HG02623 (cell line): Measurements from ENCODE around the gene IFNA17.
"Not testable (repeated sequence)": the region's sequence is repeated elsewhere in the genome, so short reads cannot be mapped to it uniquely, and the experiment has no call there.

Experiments
- ATAC-seq: cut with Tn5 transposase; IDR thresholded peaks from one replicate; pipeline ENCODE4 v1.9.1; 2021; ENCODE audit warnings: moderate library complexity; ENCODE audit not compliant: unreplicated experiment

Gene IFNA17

GRCh38 chr9:21210782-21211181 is 17.2 kb downstream of the IFNA17 start:
- not testable (repeated sequence) for ATAC-seq

GRCh38 chr9:21210311-21210710 is 17.7 kb downstream of the IFNA17 start:
- no peak for ATAC-seq

GRCh38 chr9:21207043-21207442 is 21.0 kb downstream of the IFNA17 start, which contains the start of gene IFNA10:
IFNA10 (minus strand) TSS chr9:21207143; CDS start chr9:21207097, 46 bp downstream.
- ATAC-seq: not testable (repeated sequence)

- no peak for ATAC-seq
Measured at GRCh38 chr9:21205204-21205603, 22.8 kb downstream of the IFNA17 start.

- not testable (repeated sequence) for ATAC-seq
Measured at GRCh38 chr9:21202105-21202504, 25.9 kb downstream of the IFNA17 start, which contains the start of gene IFNA7. IFNA7 (minus strand) TSS chr9:21202205; CDS start chr9:21202165, 40 bp downstream.

- ATAC-seq: peak; percentile 94
Measured at GRCh38 chr9:21194867-21195776, 32.9 kb downstream of the IFNA17 start.

GRCh38 chr9:21187487-21187886 is 40.5 kb downstream of the IFNA17 start, which contains the start of gene IFNA4:
IFNA4 (minus strand) TSS chr9:21187587; CDS start chr9:21187531, 56 bp downstream.
- not testable (repeated sequence) for ATAC-seq

- ATAC-seq: peak; percentile 94
Measured at GRCh38 chr9:21182810-21183736, 44.9 kb downstream of the IFNA17 start.
